Measurements from ENCODE around the gene PRKCD. TPM values are rescaled to one million over a fixed set of nuclear protein-coding genes. Genes with fewer than 3 reads are reported as not detected.

Gene PRKCD
- polyA plus RNA-seq, 1 donor = 6.9 TPM

GRCh38 chr3:53154881-53155285 lies 6.1 kb upstream of the PRKCD start:
- no peak for DNase-seq (ENCODE audit: low read depth)

- no peak for DNase-seq (ENCODE audit: low read depth)
Measured at GRCh38 chr3:53155760-53156159, 5.2 kb upstream of the PRKCD start.

- no peak for DNase-seq (ENCODE audit: low read depth)
Measured at GRCh38 chr3:53156368-53156834, 4.6 kb upstream of the PRKCD start.

- no peak for DNase-seq (ENCODE audit: low read depth)
Measured at GRCh38 chr3:53157974-53158580, 2.9 kb upstream of the PRKCD start.

- DNase-seq (ENCODE audit: low read depth) = no peak
Measured at GRCh38 chr3:53158765-53159155, 2.2 kb upstream of the PRKCD start.

GRCh38 chr3:53159156-53160060 lies 1.6 kb upstream of the PRKCD start:
- DNase-seq (ENCODE audit: low read depth) = no peak

- DNase-seq (ENCODE audit: low read depth) = no peak
Measured at GRCh38 chr3:53160061-53160659, 849 bp upstream of the PRKCD start.

GRCh38 chr3:53161450-53161819 lies 426 bp downstream of the PRKCD start:
- DNase-seq (ENCODE audit: low read depth) = no peak

GRCh38 chr3:53161820-53162671 lies 1.0 kb downstream of the PRKCD start:
- no peak for DNase-seq (ENCODE audit: low read depth)

GRCh38 chr3:53162672-53163443 lies 1.8 kb downstream of the PRKCD start:
- DNase-seq (ENCODE audit: low read depth) = no peak

GRCh38 chr3:53163444-53164387 lies 2.7 kb downstream of the PRKCD start:
- no peak for DNase-seq (ENCODE audit: low read depth)

- DNase-seq (ENCODE audit: low read depth) = no peak
Measured at GRCh38 chr3:53164911-53165310, 3.9 kb downstream of the PRKCD start.

- DNase-seq (ENCODE audit: low read depth) = no peak
Measured at GRCh38 chr3:53166206-53166605, 5.2 kb downstream of the PRKCD start.

GRCh38 chr3:53166781-53167291 lies 5.8 kb downstream of the PRKCD start:
- DNase-seq (ENCODE audit: low read depth) = no peak

GRCh38 chr3:53167418-53168174 lies 6.6 kb downstream of the PRKCD start:
- no peak for DNase-seq (ENCODE audit: low read depth)

- DNase-seq (ENCODE audit: low read depth) = no peak
Measured at GRCh38 chr3:53168175-53168923, 7.3 kb downstream of the PRKCD start.

- no peak for DNase-seq (ENCODE audit: low read depth)
Measured at GRCh38 chr3:53169045-53169831, 8.2 kb downstream of the PRKCD start.
